Keratinocyte (primary cell): ENCODE measurements around the gene SLC25A12.

Experiments
- CTCF ChIP-seq, 3 experiments: IDR thresholded peaks in 1 of 3; conservative IDR thresholded peaks in 1 of 3; optimal IDR thresholded peaks in 1 of 3; 2 replicates in 2 of 3; 3 replicates in 1 of 3; pipeline versions ENCODE3 to v1.5.1; 2011; ENCODE audit warnings: low read length in 3 of 3, mild to moderate bottlenecking in 3 of 3, moderate library complexity in 2 of 3, control low read depth in 1 of 3, inconsistent platforms in 1 of 3; ENCODE audit not compliant: insufficient read depth in 2 of 3; ENCODE audit errors: extremely low read depth in 1 of 3
- EZH2 ChIP-seq: IDR thresholded peaks from one replicate; pipeline ENCODE4 v1.6.1; 2012; ENCODE audit warnings: inconsistent platforms, mild to moderate bottlenecking, low read length, moderate library complexity

- TF ChIP-seq CTCF (optimal IDR thresholded peaks at IDR 0.05 in 1 of 3, IDR thresholded peaks at IDR 0.05 in 1 of 3, conservative IDR thresholded peaks at IDR 0.05 in 1 of 3; ENCODE audit: extremely low read depth in 1 of 3, insufficient read depth in 2 of 3, low read length in 3 of 3), result no peak
- no peak for TF ChIP-seq EZH2
These were observed 10.7 kb downstream of the SLC25A12 start for GRCh38 chr2:171883275-171883893.
